Measurements from ENCODE around the gene FCRL2. TPM values are rescaled to one million over a fixed set of nuclear protein-coding genes. Genes with fewer than 3 reads are reported as not detected.

The FCRL2 gene
- total RNA-seq, 2 experiments from 2014 or later = 0.11 to 0.20 TPM

DNA sequence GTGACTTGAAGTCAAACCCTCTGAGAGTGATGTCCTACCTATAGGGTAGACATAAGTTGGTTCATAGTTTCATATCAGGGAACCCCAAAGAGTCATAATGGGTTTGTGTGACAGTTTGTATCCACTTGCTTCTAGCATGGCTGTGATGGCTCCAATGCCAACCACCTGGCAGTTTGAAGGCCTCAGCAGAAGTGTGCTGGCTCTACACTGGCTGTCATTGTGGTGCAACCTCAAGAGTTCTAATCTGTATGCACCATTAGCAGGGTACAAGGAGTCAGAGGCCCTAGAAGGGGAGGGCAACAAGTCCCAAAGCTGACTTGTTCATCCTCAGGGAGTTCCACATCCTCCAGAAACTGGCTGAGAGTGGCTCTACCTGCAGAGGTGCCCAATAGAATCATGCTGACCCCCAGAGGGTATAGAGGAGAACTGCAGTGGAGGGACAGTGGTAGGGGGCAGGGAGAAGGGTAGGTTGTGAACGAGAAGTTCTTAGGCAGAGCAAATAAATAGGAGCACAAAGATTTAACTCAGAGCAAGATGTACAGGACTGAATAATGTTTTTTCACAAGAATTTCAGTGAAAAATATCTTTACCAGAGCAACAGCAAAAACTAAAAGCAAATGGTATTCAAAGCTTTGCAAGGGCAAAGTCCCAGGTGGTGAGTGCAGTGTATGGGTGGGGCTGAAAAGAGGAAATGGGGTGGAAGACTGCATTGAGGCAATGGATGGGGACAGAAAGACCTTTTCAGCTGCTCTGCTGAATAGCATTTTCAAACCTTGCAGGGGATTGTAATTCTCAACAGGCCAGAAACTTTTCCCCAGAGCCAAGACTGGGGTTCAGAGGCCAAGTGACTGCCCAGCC is 3.2 kb downstream of the FCRL2 start:
- H3K4me3 Mint-ChIP-seq = no peak overlapping the region
- H3K4me1 Mint-ChIP-seq (ENCODE audit: low read depth) = peaks cover 7% of the 10 kb centered on the region
- peak in 3 of 14 experiments; percentile 18 to 24 (median 21) for DNase-seq
- H3K4me3 ChIP-seq (ENCODE audit: low read length) = no peak overlapping the region
- no peak overlapping the region for H3K27ac ChIP-seq (ENCODE audit: low read depth in 1 of 2, low read length in 2 of 2)
- ChIA-PET POLR2A (no interaction called here), CTCF (no interaction called here)
- no peaks in the 10 kb centered on the region for H3K9me3 ChIP-seq (ENCODE audit: control insufficient read depth in 1 of 2, insufficient read depth in 1 of 2, low read length in 2 of 2)
- intact Hi-C loops (cut with DNase I, micrococcal nuclease) = no loop called here
- no peak overlapping the region for H3K27ac Mint-ChIP-seq
- H3K27me3 Mint-ChIP-seq = peaks cover 14% of the 10 kb centered on the region
- no peaks in the 10 kb centered on the region for H3K9me3 Mint-ChIP-seq
- no peaks in the 10 kb centered on the region for H3K36me3 ChIP-seq (ENCODE audit: insufficient read depth, low read length)
- no peak for ATAC-seq (ENCODE audit: poor library complexity)
- TF ChIP-seq, protein P1, sequence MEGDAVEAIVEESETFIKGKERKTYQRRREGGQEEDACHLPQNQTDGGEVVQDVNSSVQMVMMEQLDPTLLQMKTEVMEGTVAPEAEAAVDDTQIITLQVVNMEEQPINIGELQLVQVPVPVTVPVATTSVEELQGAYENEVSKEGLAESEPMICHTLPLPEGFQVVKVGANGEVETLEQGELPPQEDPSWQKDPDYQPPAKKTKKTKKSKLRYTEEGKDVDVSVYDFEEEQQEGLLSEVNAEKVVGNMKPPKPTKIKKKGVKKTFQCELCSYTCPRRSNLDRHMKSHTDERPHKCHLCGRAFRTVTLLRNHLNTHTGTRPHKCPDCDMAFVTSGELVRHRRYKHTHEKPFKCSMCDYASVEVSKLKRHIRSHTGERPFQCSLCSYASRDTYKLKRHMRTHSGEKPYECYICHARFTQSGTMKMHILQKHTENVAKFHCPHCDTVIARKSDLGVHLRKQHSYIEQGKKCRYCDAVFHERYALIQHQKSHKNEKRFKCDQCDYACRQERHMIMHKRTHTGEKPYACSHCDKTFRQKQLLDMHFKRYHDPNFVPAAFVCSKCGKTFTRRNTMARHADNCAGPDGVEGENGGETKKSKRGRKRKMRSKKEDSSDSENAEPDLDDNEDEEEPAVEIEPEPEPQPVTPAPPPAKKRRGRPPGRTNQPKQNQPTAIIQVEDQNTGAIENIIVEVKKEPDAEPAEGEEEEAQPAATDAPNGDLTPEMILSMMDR (IDR thresholded peaks at IDR 0.05) = no peak
- no peaks in the 10 kb centered on the region for H3K36me3 Mint-ChIP-seq (ENCODE audit: low read depth)
- no peaks in the 10 kb centered on the region for H3K4me1 ChIP-seq (ENCODE audit: insufficient read depth, low read length)
- H3K27me3 ChIP-seq (ENCODE audit: control insufficient read depth in 1 of 2, insufficient read depth in 2 of 2, low read length in 2 of 2) = no peaks in the 10 kb centered on the region

DNA sequence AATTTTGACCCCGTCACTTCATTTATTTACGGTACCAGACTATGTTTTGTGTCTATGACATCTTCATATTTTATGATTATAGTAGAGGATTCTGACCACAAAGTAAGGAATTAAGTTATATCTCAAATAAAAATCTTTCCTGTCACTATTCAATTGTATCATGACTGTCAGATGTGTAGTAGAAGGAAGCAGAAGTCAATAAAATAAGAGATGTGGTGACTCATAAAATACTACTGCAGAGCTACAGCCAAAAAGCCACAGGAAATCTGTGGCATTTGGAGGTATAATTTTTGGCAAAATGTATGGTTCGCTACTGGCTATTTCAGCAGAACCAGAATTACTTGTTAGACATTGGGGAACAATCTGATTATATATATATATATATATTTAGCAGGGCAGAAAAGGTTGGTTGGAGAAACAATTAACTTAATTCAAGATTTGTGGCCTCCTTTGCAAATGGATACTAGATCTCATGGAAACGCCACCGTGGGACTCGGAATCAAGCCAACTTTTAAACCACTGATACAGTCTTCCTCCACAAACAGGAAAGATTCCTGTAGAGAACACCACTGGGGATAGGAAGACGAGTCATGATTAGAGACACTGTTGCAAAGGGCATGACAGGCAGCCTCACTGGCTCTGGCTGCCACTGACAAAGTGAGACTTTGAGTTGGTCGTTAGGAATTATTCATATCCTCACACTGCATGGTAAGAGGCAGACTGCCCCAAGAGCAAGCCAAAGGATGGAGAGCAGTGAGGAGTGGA is 5.1 kb downstream of the FCRL2 start:
- Histone ChIP-seq H3K4me3 (ENCODE audit: low read length) (no peak overlapping the region), H3K27ac (ENCODE audit: low read depth in 1 of 2, low read length in 2 of 2) (no peak overlapping the region), H3K4me1 (ENCODE audit: insufficient read depth, low read length) (no peaks in the 10 kb centered on the region), H3K36me3 (ENCODE audit: insufficient read depth, low read length) (no peaks in the 10 kb centered on the region), H3K9me3 (ENCODE audit: control insufficient read depth in 1 of 2, insufficient read depth in 1 of 2, low read length in 2 of 2) (peaks cover 0 to 4% of the 10 kb centered on the region in 2 experiments), H3K27me3 (ENCODE audit: control insufficient read depth in 1 of 2, insufficient read depth in 2 of 2, low read length in 2 of 2) (no peaks in the 10 kb centered on the region)
- ATAC-seq (ENCODE audit: poor library complexity) (no peak), DNase-seq (no peak)
- intact Hi-C loops (cut with DNase I, micrococcal nuclease) = no loop called here
- Mint-ChIP-seq H3K36me3 (ENCODE audit: low read depth) (no peaks in the 10 kb centered on the region), H3K9me3 (no peaks in the 10 kb centered on the region), H3K27me3 (peaks cover 6% of the 10 kb centered on the region), H3K27ac (no peak overlapping the region), H3K4me1 (ENCODE audit: low read depth) (peaks cover 7% of the 10 kb centered on the region), H3K4me3 (no peak overlapping the region)
- ChIA-PET CTCF (no interaction called here), POLR2A (no interaction called here)
- TF ChIP-seq, protein P1 (IDR thresholded peaks at IDR 0.05) = no peak

DNA sequence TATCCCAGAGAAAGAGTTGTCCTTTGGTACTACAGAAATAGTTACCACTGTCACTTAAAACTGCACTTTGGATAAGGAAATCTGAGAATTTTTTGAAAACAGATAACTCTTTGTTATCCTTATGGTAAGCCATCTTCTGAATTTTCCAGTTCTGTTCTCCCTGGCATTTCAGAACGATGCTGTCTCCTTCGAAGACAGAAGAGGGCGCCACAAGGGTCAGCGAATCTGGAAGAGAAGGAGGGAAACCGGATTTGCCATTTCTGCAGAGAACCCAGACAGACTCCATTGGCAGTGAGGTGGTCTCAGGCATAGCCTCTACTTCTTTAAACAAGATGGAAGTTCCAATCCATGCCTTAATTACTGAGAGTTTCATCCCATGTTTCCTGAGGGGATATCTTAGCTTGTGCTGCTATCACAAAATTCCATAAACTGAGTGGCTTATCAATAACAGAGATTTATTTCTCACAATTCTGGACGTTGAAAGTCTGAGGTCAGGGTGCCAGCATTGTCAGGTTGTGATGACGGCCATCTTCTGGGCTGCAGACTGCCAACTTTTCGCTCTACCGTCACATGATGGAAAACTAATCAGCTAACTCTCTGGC is 6.4 kb downstream of the FCRL2 start:
- no peak overlapping the region for H3K27ac Mint-ChIP-seq
- intact Hi-C loops (cut with DNase I, micrococcal nuclease) = no loop called here
- no peaks in the 10 kb centered on the region for H3K4me1 ChIP-seq (ENCODE audit: insufficient read depth, low read length)
- TF ChIP-seq, protein P1 (IDR thresholded peaks at IDR 0.05) = no peak
- ChIA-PET POLR2A (no interaction called here), CTCF (no interaction called here)
- DNase-seq (no peak), ATAC-seq (ENCODE audit: poor library complexity) (no peak)
- H3K36me3 Mint-ChIP-seq (ENCODE audit: low read depth) = no peaks in the 10 kb centered on the region
- no peaks in the 10 kb centered on the region for H3K9me3 Mint-ChIP-seq
- peaks cover 4% of the 10 kb centered on the region for H3K27me3 Mint-ChIP-seq
- H3K4me3 ChIP-seq (ENCODE audit: low read length) = no peak overlapping the region
- peaks cover 7% of the 10 kb centered on the region for H3K4me1 Mint-ChIP-seq (ENCODE audit: low read depth)
- no peaks in the 10 kb centered on the region for H3K36me3 ChIP-seq (ENCODE audit: insufficient read depth, low read length)
- no peak overlapping the region for H3K27ac ChIP-seq (ENCODE audit: low read depth in 1 of 2, low read length in 2 of 2)
- H3K4me3 Mint-ChIP-seq = no peak overlapping the region
- H3K27me3 ChIP-seq (ENCODE audit: control insufficient read depth in 1 of 2, insufficient read depth in 2 of 2, low read length in 2 of 2) = no peaks in the 10 kb centered on the region
- H3K9me3 ChIP-seq (ENCODE audit: control insufficient read depth in 1 of 2, insufficient read depth in 1 of 2, low read length in 2 of 2) = peaks cover 0 to 4% of the 10 kb centered on the region in 2 experiments
